GM18907 (cell line): ENCODE data around the gene RTN4.
"Not testable (repeated sequence)": the region's sequence is repeated elsewhere in the genome, so short reads cannot be mapped to it uniquely, and the experiment has no call there.

Source experiments
- ATAC-seq: cut with Tn5 transposase; IDR thresholded peaks from one replicate; pipeline ENCODE4 v1.9.1; 2021; ENCODE audit warnings: mild to moderate bottlenecking, moderate library complexity; ENCODE audit not compliant: unreplicated experiment

RTN4 gene, protein sequence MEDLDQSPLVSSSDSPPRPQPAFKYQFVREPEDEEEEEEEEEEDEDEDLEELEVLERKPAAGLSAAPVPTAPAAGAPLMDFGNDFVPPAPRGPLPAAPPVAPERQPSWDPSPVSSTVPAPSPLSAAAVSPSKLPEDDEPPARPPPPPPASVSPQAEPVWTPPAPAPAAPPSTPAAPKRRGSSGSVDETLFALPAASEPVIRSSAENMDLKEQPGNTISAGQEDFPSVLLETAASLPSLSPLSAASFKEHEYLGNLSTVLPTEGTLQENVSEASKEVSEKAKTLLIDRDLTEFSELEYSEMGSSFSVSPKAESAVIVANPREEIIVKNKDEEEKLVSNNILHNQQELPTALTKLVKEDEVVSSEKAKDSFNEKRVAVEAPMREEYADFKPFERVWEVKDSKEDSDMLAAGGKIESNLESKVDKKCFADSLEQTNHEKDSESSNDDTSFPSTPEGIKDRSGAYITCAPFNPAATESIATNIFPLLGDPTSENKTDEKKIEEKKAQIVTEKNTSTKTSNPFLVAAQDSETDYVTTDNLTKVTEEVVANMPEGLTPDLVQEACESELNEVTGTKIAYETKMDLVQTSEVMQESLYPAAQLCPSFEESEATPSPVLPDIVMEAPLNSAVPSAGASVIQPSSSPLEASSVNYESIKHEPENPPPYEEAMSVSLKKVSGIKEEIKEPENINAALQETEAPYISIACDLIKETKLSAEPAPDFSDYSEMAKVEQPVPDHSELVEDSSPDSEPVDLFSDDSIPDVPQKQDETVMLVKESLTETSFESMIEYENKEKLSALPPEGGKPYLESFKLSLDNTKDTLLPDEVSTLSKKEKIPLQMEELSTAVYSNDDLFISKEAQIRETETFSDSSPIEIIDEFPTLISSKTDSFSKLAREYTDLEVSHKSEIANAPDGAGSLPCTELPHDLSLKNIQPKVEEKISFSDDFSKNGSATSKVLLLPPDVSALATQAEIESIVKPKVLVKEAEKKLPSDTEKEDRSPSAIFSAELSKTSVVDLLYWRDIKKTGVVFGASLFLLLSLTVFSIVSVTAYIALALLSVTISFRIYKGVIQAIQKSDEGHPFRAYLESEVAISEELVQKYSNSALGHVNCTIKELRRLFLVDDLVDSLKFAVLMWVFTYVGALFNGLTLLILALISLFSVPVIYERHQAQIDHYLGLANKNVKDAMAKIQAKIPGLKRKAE

GRCh38 chr2:55050100-55050994 lies at the start of gene RTN4:
RTN4 (minus strand) TSS chr2:55050451; CDS start chr2:55050300, 151 bp downstream.
- peak; percentile 88 for ATAC-seq

DNA sequence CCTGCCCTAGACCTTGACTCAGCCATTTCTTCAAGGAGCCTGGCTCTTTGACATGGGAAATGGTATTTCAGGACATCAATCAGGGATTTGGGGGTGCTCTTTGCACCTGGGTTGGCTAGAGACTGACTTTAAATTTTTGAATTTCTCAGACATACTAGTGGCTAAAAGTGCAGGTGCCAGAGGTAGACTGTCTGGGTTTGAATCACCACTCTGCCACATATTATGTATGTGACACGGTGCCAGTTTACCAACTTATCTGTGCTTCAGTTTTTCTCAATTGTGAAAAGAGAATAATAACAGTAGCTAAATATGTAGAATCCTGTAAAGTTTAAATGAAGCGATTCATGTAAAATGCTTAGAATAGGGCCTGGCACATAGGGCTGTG lies 49.2 kb upstream of the RTN4 start:
- no peak for ATAC-seq

DNA sequence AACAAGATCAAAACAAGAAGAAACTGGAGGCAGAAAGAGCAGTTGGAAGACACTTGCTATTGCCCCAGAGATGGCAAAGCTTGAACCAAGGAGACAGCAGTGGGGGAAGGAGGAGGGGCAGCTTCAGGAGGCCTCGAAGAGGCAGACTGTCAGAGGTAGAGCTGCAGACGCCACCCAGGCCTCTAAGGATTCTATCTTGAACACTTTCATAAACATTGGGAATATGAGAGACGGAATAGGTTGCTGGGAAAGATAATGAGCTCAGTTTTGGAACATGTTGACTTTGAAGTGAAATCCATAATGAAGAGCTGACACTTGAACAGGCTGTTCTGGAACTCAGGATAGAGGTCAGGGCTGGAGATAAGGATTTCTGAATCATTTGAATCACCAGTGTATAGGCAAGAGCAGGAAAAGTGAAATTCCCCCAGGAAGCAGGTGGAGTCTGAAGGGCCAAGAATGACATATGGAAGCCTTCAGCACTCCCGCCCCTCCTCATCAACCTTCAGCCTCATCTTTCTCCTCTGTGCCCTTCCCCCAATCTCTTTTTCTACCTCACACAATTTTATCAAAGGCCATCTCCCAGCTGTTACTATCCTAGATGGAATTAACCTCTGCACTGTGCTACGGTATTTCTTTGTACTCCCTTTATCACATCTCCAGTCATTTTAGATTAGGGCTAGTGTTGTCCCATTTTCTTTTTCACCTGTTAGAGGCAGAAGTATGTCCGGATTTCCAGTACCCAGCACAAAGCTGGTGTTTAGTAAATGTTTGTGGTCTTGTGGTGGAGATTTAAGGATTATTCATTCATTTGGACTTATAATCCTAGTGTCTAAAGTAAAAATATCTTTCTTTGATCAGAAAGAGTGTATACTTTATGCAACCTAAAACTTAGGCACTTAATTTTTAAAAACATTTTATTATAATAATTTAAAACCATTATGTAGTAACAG lies 47.5 kb upstream of the RTN4 start:
- ATAC-seq: no peak

- ATAC-seq: no peak
Measured at GRCh38 chr2:55097082-55097460, 46.8 kb upstream of the RTN4 start.

GRCh38 chr2:55096586-55096985 lies 46.3 kb upstream of the RTN4 start:
- ATAC-seq: no peak

DNA sequence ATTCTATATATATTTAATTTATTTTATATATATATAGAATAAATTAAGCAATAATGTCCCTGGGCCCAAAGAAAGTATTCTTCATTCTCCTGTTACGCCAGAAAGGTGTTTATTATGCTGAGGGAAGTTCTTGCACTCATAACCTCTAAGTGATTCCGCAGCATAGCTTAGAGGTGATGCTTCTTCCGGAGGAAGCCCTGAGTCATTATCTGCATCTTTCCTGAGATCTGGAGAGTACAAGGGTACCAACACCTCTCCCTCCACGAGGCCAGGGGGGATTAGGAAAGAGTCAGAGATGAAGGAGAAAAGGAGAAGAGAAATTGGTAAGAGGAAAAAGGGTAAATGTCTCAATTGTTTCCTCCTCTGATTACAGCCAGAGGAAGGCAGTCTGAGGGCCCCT lies 43.1 kb upstream of the RTN4 start:
- no peak for ATAC-seq

- no peak for ATAC-seq
Measured at GRCh38 chr2:55092439-55092838, 42.2 kb upstream of the RTN4 start.

GRCh38 chr2:55091681-55092080 lies 41.4 kb upstream of the RTN4 start:
- not testable (repeated sequence) for ATAC-seq

- no peak for ATAC-seq
Measured at GRCh38 chr2:55090702-55091101, 40.5 kb upstream of the RTN4 start.

DNA sequence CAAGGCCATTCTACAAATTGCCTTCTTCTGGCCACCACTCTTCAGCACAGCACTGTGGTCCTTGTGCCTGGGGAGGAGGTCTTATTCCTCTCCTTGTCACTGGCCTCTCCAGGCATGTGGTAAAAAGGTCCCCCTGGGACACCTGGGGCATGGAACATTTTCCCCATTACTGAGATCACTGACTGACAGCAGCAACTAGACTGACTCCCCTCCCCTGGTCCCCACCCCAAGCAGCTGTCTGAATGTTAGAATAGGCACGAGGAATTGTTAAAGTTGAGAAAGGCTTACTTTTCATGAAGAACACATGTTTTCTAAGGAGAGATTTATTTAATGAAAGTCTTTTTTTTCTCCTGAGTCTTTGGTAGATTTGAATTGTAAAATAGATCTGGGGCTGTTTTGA lies 39.5 kb upstream of the RTN4 start:
- ATAC-seq: no peak

- no peak for ATAC-seq
Measured at GRCh38 chr2:55088400-55088799, 38.1 kb upstream of the RTN4 start.

- ATAC-seq: no peak
Measured at GRCh38 chr2:55087936-55088335, 37.7 kb upstream of the RTN4 start.

DNA sequence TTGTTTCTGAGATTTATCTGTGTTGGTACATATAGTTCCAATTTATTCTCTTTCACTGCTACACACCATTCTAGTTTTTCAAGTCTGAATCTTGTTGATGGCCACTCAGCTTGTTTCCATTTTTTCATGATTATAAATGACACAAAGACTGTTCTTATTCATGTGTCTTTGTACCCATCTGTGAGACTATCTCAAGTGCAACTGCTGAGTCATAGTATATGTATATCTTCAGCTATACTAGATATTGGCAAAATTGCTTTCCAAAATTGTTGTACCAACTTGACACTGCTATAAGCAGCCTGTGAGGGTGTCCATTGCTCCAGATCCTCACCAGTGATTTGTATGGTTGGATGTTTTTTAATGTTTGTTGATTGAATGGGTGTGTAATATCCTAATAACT lies 37.2 kb upstream of the RTN4 start:
- no peak for ATAC-seq

- no peak for ATAC-seq
Measured at GRCh38 chr2:55085113-55086040, 35.1 kb upstream of the RTN4 start.

DNA sequence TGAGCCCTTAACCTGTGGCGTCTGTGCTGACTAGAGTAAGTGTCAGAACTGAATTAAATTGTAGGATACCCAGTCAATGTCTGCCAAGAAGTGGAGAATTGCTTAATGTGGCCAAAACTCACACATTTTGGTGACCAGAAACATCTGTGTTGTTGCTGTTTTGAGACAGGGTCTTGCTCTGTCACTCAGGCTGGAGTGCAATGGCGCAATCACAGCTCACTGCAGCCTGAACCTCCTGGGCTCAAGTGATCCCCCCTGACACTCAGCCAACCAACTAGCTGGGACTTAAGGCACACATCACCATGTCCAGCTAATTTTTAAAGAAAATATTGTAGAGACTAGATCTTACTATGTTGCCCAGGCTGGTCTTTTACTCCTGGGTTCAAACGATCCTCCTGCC lies 34.4 kb upstream of the RTN4 start:
- ATAC-seq: no peak

DNA sequence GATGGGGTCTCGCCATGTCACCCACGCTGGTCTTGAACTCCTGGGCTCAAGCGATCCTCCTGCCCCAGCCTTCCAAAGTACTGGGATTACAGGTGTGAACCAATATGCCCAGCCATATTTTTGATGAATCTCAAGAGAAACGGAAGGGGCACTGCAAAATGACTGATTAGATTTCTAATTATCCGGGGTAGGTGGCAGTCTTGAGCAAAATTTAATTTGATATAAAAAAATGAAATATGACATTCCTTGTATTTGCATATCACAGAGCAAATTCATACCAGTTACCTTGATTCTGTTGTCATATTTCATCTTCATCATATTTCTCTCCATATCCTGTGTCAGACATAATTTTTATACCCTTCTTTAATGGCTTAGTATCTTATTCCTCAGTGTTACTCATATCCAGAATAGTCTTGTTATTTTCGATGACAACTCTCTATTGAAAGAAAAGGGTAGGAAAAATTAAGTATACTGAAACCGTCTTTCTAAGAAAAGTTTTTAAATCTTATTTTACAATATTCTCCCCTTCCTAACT lies 30.0 kb upstream of the RTN4 start:
- ATAC-seq: no peak

GRCh38 chr2:55078956-55079355 lies 28.7 kb upstream of the RTN4 start:
- no peak for ATAC-seq

DNA sequence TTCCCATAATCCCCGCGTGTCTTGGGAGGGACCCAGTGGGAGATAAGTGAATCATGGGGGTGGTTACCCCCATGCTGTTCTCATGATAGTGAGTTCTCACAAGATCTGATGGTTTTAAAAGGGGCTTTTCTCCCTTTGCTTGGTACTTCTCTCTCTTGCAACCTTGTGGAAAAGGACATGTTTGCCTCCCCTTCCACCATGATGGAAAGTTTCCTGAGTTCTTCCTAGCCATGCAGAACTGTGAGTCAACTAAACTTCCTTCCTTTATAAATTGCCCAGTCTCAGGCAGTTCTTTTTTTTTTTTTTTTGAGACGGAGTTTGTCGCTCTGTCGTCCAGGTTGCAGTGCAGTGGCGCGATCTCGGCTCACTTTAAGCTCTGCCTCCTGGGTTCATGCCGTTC lies 26.5 kb upstream of the RTN4 start:
- ATAC-seq: no peak
